ENCODE results near the gene C21orf58. TPM values are rescaled to one million over a fixed set of nuclear protein-coding genes. Genes with fewer than 3 reads are reported as not detected.

C21orf58 gene
- total RNA-seq, 1 donor from 2014 or later, result 2.9 TPM

DNA sequence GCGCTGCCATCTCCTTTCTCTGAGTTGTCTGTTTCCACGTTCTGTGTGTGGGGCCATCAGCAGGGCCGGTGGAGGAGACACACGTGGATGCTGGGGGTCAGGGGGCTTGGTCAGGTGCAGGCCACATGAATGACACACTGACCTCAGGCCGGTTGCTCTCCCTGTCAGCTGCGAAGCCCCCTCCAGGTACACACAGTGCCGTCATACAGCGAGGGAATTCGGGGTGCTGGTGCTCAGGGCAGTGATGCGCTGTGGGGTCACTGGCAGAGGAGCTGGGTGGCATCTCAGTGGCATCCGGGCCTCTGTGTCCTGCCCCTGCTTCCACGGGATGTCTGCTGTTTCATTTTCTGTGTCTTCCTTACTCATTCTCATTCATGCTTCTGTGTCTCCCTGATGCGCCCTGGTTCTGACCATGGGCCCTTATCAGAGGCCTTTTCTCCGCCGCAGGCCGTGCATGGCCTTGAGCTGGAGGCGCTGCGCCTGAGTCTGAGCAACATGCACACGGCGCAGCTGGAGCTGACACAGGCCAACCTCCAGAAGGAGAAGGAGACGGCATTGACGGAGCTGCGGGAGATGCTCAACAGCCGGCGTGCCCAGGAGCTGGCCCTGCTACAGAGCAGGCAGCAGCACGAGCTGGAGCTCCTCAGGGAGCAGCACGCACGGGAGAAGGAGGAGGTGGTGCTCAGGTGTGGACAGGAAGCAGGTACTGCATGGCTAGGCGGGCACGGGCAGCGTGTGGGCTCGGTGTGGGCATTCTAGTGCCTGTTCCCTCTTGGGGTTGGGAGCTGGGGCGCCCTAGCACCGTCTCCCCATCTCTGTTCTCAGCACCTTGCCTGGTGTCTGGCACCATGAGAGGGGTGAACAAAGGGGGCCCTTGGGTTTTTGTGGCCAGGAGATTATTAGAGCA lies 22.9 kb upstream of the C21orf58 start:
- TF ChIP-seq POLR2AphosphoS5 (IDR thresholded peaks at IDR 0.05; ENCODE audit: insufficient read depth in 1 of 2, low read depth in 1 of 2), result no peak
- TF ChIP-seq, protein P1, sequence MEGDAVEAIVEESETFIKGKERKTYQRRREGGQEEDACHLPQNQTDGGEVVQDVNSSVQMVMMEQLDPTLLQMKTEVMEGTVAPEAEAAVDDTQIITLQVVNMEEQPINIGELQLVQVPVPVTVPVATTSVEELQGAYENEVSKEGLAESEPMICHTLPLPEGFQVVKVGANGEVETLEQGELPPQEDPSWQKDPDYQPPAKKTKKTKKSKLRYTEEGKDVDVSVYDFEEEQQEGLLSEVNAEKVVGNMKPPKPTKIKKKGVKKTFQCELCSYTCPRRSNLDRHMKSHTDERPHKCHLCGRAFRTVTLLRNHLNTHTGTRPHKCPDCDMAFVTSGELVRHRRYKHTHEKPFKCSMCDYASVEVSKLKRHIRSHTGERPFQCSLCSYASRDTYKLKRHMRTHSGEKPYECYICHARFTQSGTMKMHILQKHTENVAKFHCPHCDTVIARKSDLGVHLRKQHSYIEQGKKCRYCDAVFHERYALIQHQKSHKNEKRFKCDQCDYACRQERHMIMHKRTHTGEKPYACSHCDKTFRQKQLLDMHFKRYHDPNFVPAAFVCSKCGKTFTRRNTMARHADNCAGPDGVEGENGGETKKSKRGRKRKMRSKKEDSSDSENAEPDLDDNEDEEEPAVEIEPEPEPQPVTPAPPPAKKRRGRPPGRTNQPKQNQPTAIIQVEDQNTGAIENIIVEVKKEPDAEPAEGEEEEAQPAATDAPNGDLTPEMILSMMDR (IDR thresholded peaks at IDR 0.05), result no peak
- TF ChIP-seq POLR2A (IDR thresholded peaks at IDR 0.05), result no peak
- H3K36me3 ChIP-seq, result peaks cover 0 to 53% of the 10 kb centered on the region in 2 donors
- no peaks in the 10 kb centered on the region for H3K27me3 ChIP-seq
- no peaks in the 10 kb centered on the region for H3K4me1 ChIP-seq
- H3K9me3 ChIP-seq, result no peaks in the 10 kb centered on the region
- no peak overlapping the region for H3K4me3 ChIP-seq
- DNase-seq (ENCODE audit: extremely low spot score in 2 of 2), result no peak
- intact Hi-C loops (cut with DNase I), result no loop called here
- no peak overlapping the region for H3K27ac ChIP-seq

DNA sequence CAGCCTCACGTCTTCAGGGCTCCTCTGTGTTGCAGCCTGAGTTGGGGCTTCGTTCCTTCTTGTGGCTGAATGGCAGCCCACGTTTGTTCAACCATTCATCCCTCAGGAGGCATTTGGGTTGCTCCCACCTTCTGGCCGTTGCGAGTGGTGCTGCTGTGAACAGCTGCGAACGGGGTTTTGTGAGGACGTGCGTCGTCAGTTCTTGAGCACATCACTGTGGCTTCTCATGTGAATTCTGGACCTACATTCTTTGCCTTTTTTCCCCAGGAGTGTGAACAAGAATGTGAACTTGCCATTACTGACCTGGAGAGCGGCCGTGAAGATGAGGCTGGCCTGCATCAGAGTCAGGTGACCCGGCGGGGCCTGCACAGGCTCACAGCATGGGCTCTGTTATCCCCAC lies 22.2 kb upstream of the C21orf58 start:
- peaks cover 0 to 52% of the 10 kb centered on the region in 2 donors for H3K36me3 ChIP-seq
- intact Hi-C loops (cut with DNase I), result no loop called here
- no peak overlapping the region for H3K4me3 ChIP-seq

DNA sequence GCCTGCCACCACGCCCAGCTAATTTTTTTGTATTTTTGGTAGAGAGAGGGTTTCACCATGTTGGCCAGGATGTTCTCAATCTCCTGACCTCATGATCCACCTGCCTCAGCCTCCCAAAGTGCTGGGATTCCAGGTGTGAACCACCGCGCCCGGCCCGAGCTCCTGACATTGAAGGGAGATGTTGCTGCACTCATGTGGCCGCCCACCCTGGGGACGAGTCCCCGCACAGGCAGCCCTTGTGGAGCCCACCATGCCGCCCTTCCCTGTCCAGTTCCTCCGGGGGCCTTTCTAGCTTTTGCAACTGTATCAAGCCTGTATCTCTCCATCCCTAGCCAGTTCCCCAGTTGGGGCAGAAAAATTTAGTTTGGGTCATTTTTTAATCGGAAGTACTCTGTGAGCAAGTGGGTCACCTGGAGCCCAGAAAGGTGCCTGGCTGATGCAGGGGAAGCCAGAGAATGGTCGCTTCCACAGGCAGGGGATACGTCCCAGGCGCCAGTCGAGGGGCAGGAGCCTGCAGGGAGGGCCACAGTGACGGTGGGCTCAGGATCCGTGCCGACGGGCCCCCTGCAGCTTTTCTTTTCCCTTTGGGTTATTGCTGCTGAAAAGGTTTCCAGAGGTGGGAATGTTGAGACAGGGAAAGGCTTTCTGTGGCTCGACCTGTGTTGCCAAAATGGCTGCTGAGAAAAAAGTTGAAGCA lies 20.7 kb upstream of the C21orf58 start:
- Histone ChIP-seq H3K4me1 (no peaks in the 10 kb centered on the region), H3K36me3 (peaks cover 0 to 43% of the 10 kb centered on the region in 2 donors), H3K9me3 (no peaks in the 10 kb centered on the region), H3K27me3 (no peaks in the 10 kb centered on the region), H3K27ac (no peak overlapping the region), H3K4me3 (no peak overlapping the region)
- no peak for DNase-seq (ENCODE audit: extremely low spot score in 2 of 2)
- intact Hi-C loops (cut with DNase I), result no loop called here
- TF ChIP-seq POLR2AphosphoS5 (IDR thresholded peaks at IDR 0.05; ENCODE audit: insufficient read depth in 1 of 2, low read depth in 1 of 2) (no peak), POLR2A (IDR thresholded peaks at IDR 0.05) (no peak)
- TF ChIP-seq, protein P1 (IDR thresholded peaks at IDR 0.05), result no peak

More for the DNA sequence above, 22.2 kb upstream of the C21orf58 start:
- TF ChIP-seq, protein P1 (IDR thresholded peaks at IDR 0.05), result no peak
- TF ChIP-seq POLR2AphosphoS5 (IDR thresholded peaks at IDR 0.05; ENCODE audit: insufficient read depth in 1 of 2, low read depth in 1 of 2) (no peak), POLR2A (IDR thresholded peaks at IDR 0.05) (no peak)
- H3K9me3 ChIP-seq, result no peaks in the 10 kb centered on the region
- no peaks in the 10 kb centered on the region for H3K4me1 ChIP-seq
- H3K27me3 ChIP-seq, result no peaks in the 10 kb centered on the region
- no peak for DNase-seq (ENCODE audit: extremely low spot score in 2 of 2)
- no peak overlapping the region for H3K27ac ChIP-seq

DNA sequence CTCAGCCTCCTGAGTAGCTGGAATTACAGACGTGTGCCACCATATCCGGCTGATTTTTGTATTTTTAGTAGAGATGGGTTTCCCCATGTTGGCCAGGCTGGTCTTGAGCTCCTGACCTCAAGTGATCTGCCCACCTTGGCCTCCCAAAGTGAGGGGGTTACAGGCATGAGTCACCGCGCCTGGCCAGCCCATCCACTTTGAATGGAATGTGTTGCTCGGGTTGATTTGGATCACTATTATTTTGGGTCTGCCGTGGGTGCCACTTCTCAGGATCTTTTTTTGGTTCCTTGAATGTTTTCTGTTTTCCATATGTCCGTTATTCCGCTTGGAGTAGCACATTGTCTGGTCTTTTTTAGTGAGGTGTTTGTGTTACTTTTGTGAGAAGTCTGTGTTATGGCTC lies 17.3 kb upstream of the C21orf58 start:
- no peak for TF ChIP-seq POLR2A (IDR thresholded peaks at IDR 0.05)
- no peak for TF ChIP-seq POLR2AphosphoS5 (IDR thresholded peaks at IDR 0.05; ENCODE audit: insufficient read depth in 1 of 2, low read depth in 1 of 2)
- TF ChIP-seq, protein P1 (IDR thresholded peaks at IDR 0.05), result no peak
- no peak overlapping the region for H3K4me3 ChIP-seq

More for the DNA sequence above, 17.3 kb upstream of the C21orf58 start:
- no peak overlapping the region for H3K27ac ChIP-seq
- intact Hi-C loops (cut with DNase I), result no loop called here
- H3K27me3 ChIP-seq, result no peaks in the 10 kb centered on the region
- peaks cover 0 to 43% of the 10 kb centered on the region in 2 donors for H3K36me3 ChIP-seq
- no peaks in the 10 kb centered on the region for H3K9me3 ChIP-seq
- no peak for DNase-seq (ENCODE audit: extremely low spot score in 2 of 2)
- no peaks in the 10 kb centered on the region for H3K4me1 ChIP-seq
